Upper lobe of right lung (tissue), 1 donor: ENCODE data around the gene CCDC183. TPM values are rescaled to one million over a fixed set of nuclear protein-coding genes. Genes with fewer than 3 reads are reported as not detected.

ENCODE experiments used
- ATAC-seq: fragments of 200-7000 bp; cut with Tn5 transposase; one replicate; pipeline ENCODE4 v1.9.1; 2020; ENCODE audit warnings: mild to moderate bottlenecking, moderate library complexity
- DNase-seq: peaks from one replicate; pipeline ENCODE4 v3.0.0-alpha.2; 2020
- H3K27ac ChIP-seq: fragments of 200-600 bp; one replicate; pipeline ENCODE4 v1.8.0; 2022
- H3K27me3 ChIP-seq: fragments of 200-600 bp; one replicate; pipeline ENCODE4 v1.8.0; 2022; ENCODE audit warnings: mild to moderate bottlenecking
- H3K36me3 ChIP-seq: fragments of 200-600 bp; one replicate; pipeline ENCODE4 v1.8.0; 2022
- H3K4me1 ChIP-seq: fragments of 200-600 bp; one replicate; pipeline ENCODE4 v1.8.0; 2022
- H3K4me3 ChIP-seq: fragments of 200-600 bp; one replicate; pipeline ENCODE4 v1.8.0; 2022; ENCODE audit warnings: mild to moderate bottlenecking
- H3K9me3 ChIP-seq: fragments of 200-600 bp; one replicate; pipeline ENCODE4 v1.8.0; 2022
- CTCF ChIP-seq: fragments of 200-600 bp; IDR thresholded peaks from one replicate; pipeline ENCODE4 v1.8.0; 2022; ENCODE audit warnings: antibody characterized with exemption
- intact Hi-C: fragments of 100-400 bp; cut with DNase I; formaldehyde crosslinking; loops from one replicate; pipeline ENCODE4 v1.11.0; 2022
- total RNA-seq: library from RNA; stranded (reverse); fragmentation: NEBNext Ultra II Directional; extraction: Animal tissue kit (Norgen Biotek cat#: 25700); gene quantifications from one replicate; pipeline ENCODE4 v1.2.1, GENCODE V29; 2021
- donor health status: DM: no; HTN: yes; CAD: no; lungs with severe emphysema.

Gene CCDC183
- total RNA-seq, 1 donor from 2014 or later = 4.0 TPM

GRCh38 chr9:136808075-136808805 lies 12.1 kb downstream of the CCDC183 start:
- intact Hi-C loops = no loop called here
- Histone ChIP-seq H3K9me3 (no peaks in the 10 kb centered on the region), H3K27ac (peak overlapping the region; percentile 78), H3K27me3 (no peaks in the 10 kb centered on the region), H3K36me3 (peaks cover 14% of the 10 kb centered on the region), H3K4me1 (peaks cover 30% of the 10 kb centered on the region), H3K4me3 (peak overlapping the region; percentile 85)
- no peak for TF ChIP-seq CTCF
- ATAC-seq (peak; percentile 21), DNase-seq (peak; percentile 81)

GRCh38 chr9:136808806-136809158 lies 12.6 kb downstream of the CCDC183 start:
- TF ChIP-seq CTCF = no peak

GRCh38 chr9:136814725-136815421 lies 18.7 kb downstream of the CCDC183 start:
- no peaks in the 10 kb centered on the region for H3K27me3 ChIP-seq
- TF ChIP-seq CTCF = no peak
- H3K27ac ChIP-seq = no peak overlapping the region
- peaks cover 7% of the 10 kb centered on the region for H3K4me1 ChIP-seq
- intact Hi-C loops = no loop called here
- no peaks in the 10 kb centered on the region for H3K9me3 ChIP-seq
- DNase-seq (no peak), ATAC-seq (no peak)
- no peak overlapping the region for H3K4me3 ChIP-seq
- peaks cover 21% of the 10 kb centered on the region for H3K36me3 ChIP-seq

More at GRCh38 chr9:136808806-136809158, 12.6 kb downstream of the CCDC183 start:
- intact Hi-C loops = no loop called here
- Histone ChIP-seq H3K4me3 (peak overlapping the region; percentile 85), H3K4me1 (peaks cover 30% of the 10 kb centered on the region), H3K36me3 (peaks cover 15% of the 10 kb centered on the region), H3K27me3 (no peaks in the 10 kb centered on the region), H3K27ac (peak overlapping the region; percentile 78), H3K9me3 (no peaks in the 10 kb centered on the region)
- DNase-seq (no peak), ATAC-seq (no peak)

GRCh38 chr9:136815422-136815782 lies 19.3 kb downstream of the CCDC183 start:
- TF ChIP-seq CTCF = no peak
- DNase-seq = no peak
- Histone ChIP-seq H3K27me3 (no peaks in the 10 kb centered on the region), H3K4me1 (peaks cover 2% of the 10 kb centered on the region), H3K4me3 (no peak overlapping the region), H3K36me3 (peaks cover 21% of the 10 kb centered on the region), H3K9me3 (no peaks in the 10 kb centered on the region), H3K27ac (no peak overlapping the region)
- ATAC-seq = no peak
- intact Hi-C loops = no loop called here

GRCh38 chr9:136820971-136821825 lies 25.1 kb downstream of the CCDC183 start:
- peak; percentile 44 for ATAC-seq
- H3K9me3 ChIP-seq = no peaks in the 10 kb centered on the region
- peak overlapping the region; percentile 23 for H3K4me3 ChIP-seq
- intact Hi-C loops = no loop called here
- DNase-seq = no peak
- H3K27ac ChIP-seq = no peak overlapping the region
- H3K4me1 ChIP-seq = peaks cover 6% of the 10 kb centered on the region
- no peak for TF ChIP-seq CTCF
- H3K27me3 ChIP-seq = no peaks in the 10 kb centered on the region
- peaks cover 25% of the 10 kb centered on the region for H3K36me3 ChIP-seq
